AG08396 (cell line): ENCODE results near the gene SIGLEC12.
"Not testable (repeated sequence)": the region's sequence is repeated elsewhere in the genome, so short reads cannot be mapped to it uniquely, and the experiment has no call there.

Source experiments
- DNase-seq: peaks from one replicate; pipeline ENCODE4 v3.0.0; 2012; ENCODE audit warnings: low spot score, mixed read lengths

SIGLEC12 gene

GRCh38 chr19:51480590-51480989, 21.0 kb downstream of the SIGLEC12 start:
- no peak for DNase-seq

GRCh38 chr19:51479531-51480331, 21.9 kb downstream of the SIGLEC12 start:
- no peak for DNase-seq

GRCh38 chr19:51478381-51479234, 23.0 kb downstream of the SIGLEC12 start, which contains the start of gene CEACAM18:
Gene CEACAM18 (plus strand): TSS chr19:51478539.
- DNase-seq: no peak

GRCh38 chr19:51477344-51477743, 24.3 kb downstream of the SIGLEC12 start:
- no peak for DNase-seq

- no peak for DNase-seq
Measured at GRCh38 chr19:51476164-51476563, 25.4 kb downstream of the SIGLEC12 start.

- peak; percentile 69 for DNase-seq
Measured at GRCh38 chr19:51473009-51473707, 28.4 kb downstream of the SIGLEC12 start.

- no peak for DNase-seq
Measured at GRCh38 chr19:51472607-51473006, 29.0 kb downstream of the SIGLEC12 start.

- DNase-seq: no peak
Measured at GRCh38 chr19:51471527-51471926, 30.1 kb downstream of the SIGLEC12 start.

GRCh38 chr19:51470966-51471365, 30.6 kb downstream of the SIGLEC12 start:
- no peak for DNase-seq

GRCh38 chr19:51469629-51470028, 32.0 kb downstream of the SIGLEC12 start:
- no peak for DNase-seq

GRCh38 chr19:51469162-51469561, 32.4 kb downstream of the SIGLEC12 start:
- DNase-seq: no peak

- DNase-seq: no peak
Measured at GRCh38 chr19:51468545-51468920, 33.1 kb downstream of the SIGLEC12 start.

GRCh38 chr19:51467864-51468544, 33.6 kb downstream of the SIGLEC12 start:
- DNase-seq: no peak

- no peak for DNase-seq
Measured at GRCh38 chr19:51466723-51467122, 34.9 kb downstream of the SIGLEC12 start.

GRCh38 chr19:51463976-51464581, 37.5 kb downstream of the SIGLEC12 start:
- not testable (repeated sequence) for DNase-seq

- no peak for DNase-seq
Measured at GRCh38 chr19:51462681-51463080, 38.9 kb downstream of the SIGLEC12 start.

- DNase-seq: no peak
Measured at GRCh38 chr19:51462276-51462675, 39.3 kb downstream of the SIGLEC12 start.

- no peak for DNase-seq
Measured at GRCh38 chr19:51461723-51462161, 39.9 kb downstream of the SIGLEC12 start.

- no peak for DNase-seq
Measured at GRCh38 chr19:51460164-51460992, 41.2 kb downstream of the SIGLEC12 start.

- no peak for DNase-seq
Measured at GRCh38 chr19:51458899-51459505, 42.6 kb downstream of the SIGLEC12 start.
